Activated naive CD4-positive, alpha-beta T cell treated with anti-CD3 and anti-CD28 coated beads for 36 hours (primary cell): ENCODE data around the gene PIEZO2. TPM values are rescaled to one million over a fixed set of nuclear protein-coding genes. Genes with fewer than 3 reads are reported as not detected.

Source experiments
- CTCF ChIA-PET: fragments of 350-600 bp; sonication (Branson Sonifier 250); formaldehyde crosslinking; loops from one replicate; lab custom pipeline; 2021; ENCODE audit warnings: antibody characterized with exemption; lab: Charles Lee
- DNase-seq: peaks from one replicate; pipeline ENCODE4 v3.0.0-alpha.2; 2020
- H3K27ac Mint-ChIP-seq: one replicate; pipeline ENCODE4 v1.8.0; 2021; ENCODE audit warnings: mild to moderate bottlenecking, mixed read lengths
- H3K27me3 Mint-ChIP-seq: one replicate; pipeline ENCODE4 v1.8.0; 2021; ENCODE audit warnings: low read depth, mixed read lengths
- H3K36me3 Mint-ChIP-seq: one replicate; pipeline ENCODE4 v1.8.0; 2021; ENCODE audit warnings: low read depth, mixed read lengths
- H3K4me1 Mint-ChIP-seq: one replicate; pipeline ENCODE4 v1.8.0; 2021; ENCODE audit warnings: low read depth, mixed read lengths
- H3K4me3 Mint-ChIP-seq: one replicate; pipeline ENCODE4 v1.8.0; 2021; ENCODE audit warnings: mild to moderate bottlenecking, moderate library complexity, mixed read lengths
- H3K9me3 Mint-ChIP-seq: one replicate; pipeline ENCODE4 v1.8.0; 2021; ENCODE audit warnings: mixed read lengths
- intact Hi-C: fragments of 100-400 bp; cut with micrococcal nuclease; formaldehyde crosslinking; loops from one replicate; pipeline ENCODE4 v1.15.1; 2023
- total RNA-seq, 2 experiments: library from RNA; stranded (reverse); gene quantifications; one replicate each; pipeline ENCODE4 v1.2.3, GENCODE V29; 2021

PIEZO2 gene
- total RNA-seq, 2 experiments from 2014 or later, result not detected

DNA sequence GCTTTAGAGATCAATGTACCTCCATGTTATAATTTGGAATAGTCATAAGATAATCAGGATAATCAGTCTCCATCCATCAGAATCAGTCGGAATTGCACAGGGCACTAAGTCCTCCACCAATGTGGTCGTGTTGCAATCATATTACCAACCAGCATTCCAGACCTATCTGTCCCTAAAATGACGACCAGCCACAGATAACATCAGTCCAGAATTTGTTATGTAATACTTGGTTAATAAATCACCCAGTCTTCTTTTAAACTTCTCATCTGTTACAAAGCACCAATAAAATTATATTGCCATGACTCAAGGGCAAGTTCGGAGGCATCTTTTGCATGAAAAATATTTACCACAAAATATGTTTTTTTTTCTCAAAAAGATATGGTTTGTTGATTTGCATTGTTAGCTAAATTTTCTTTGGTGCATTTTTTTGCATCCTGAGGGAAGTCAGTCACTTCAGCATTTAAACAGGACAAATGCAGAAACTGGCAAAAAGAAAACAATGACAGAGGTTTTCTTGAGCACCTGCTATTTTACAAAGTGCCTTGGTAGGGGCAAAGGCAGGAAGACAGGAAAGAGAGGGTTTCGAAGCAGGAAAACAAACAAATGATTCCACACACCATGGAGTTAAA lies 29.3 kb downstream of the PIEZO2 start:
- H3K4me3 Mint-ChIP-seq, result no peak overlapping the region
- CTCF ChIA-PET, result no interaction called here
- no peaks in the 10 kb centered on the region for H3K27me3 Mint-ChIP-seq
- DNase-seq, result no peak
- no peak overlapping the region for H3K27ac Mint-ChIP-seq
- intact Hi-C loops, result no loop called here
- no peaks in the 10 kb centered on the region for H3K9me3 Mint-ChIP-seq
- no peaks in the 10 kb centered on the region for H3K4me1 Mint-ChIP-seq
- no peaks in the 10 kb centered on the region for H3K36me3 Mint-ChIP-seq

GRCh38 chr18:11119550-11119949 lies 29.8 kb downstream of the PIEZO2 start:
- DNase-seq, result no peak
- Mint-ChIP-seq H3K9me3 (no peaks in the 10 kb centered on the region), H3K4me3 (no peak overlapping the region), H3K4me1 (no peaks in the 10 kb centered on the region), H3K27ac (no peak overlapping the region), H3K27me3 (no peaks in the 10 kb centered on the region), H3K36me3 (no peaks in the 10 kb centered on the region)
- CTCF ChIA-PET, result no interaction called here
- intact Hi-C loops, result no loop called here

GRCh38 chr18:11118051-11118766 lies 31.2 kb downstream of the PIEZO2 start:
- H3K4me1 Mint-ChIP-seq, result no peaks in the 10 kb centered on the region
- H3K4me3 Mint-ChIP-seq, result no peak overlapping the region
- no peaks in the 10 kb centered on the region for H3K9me3 Mint-ChIP-seq
- CTCF ChIA-PET, result no interaction called here
- H3K27ac Mint-ChIP-seq, result no peak overlapping the region
- DNase-seq, result no peak
- intact Hi-C loops, result no loop called here
- no peaks in the 10 kb centered on the region for H3K36me3 Mint-ChIP-seq
- peaks cover 3% of the 10 kb centered on the region for H3K27me3 Mint-ChIP-seq

GRCh38 chr18:11115276-11115675 lies 34.1 kb downstream of the PIEZO2 start:
- Mint-ChIP-seq H3K9me3 (no peaks in the 10 kb centered on the region), H3K27me3 (peaks cover 3% of the 10 kb centered on the region), H3K27ac (no peak overlapping the region), H3K36me3 (no peaks in the 10 kb centered on the region), H3K4me3 (no peak overlapping the region), H3K4me1 (no peaks in the 10 kb centered on the region)
- no peak for DNase-seq
- intact Hi-C loops, result no loop called here
- CTCF ChIA-PET, result no interaction called here

DNA sequence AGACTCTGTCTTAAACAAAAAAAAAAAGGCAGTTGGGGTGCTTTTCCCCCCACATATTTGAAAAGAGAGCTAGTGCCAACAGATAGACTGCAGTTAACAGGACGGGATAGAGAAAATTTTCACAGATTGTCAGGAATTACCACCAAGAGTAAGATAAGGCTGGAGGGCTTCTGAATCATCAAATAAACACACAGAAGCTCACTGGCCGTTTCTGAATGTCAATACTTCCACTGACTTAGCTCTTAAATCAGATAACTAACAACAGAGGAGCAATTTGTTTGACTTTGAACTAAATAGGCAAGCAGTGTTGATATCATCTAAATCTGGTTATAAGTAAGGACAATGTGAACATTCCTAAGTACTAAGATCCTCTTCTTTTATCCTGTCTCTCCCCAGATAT lies 34.7 kb downstream of the PIEZO2 start:
- H3K27ac Mint-ChIP-seq, result no peak overlapping the region
- intact Hi-C loops, result no loop called here
- CTCF ChIA-PET, result no interaction called here
- DNase-seq, result no peak
- H3K27me3 Mint-ChIP-seq, result peaks cover 3% of the 10 kb centered on the region
- H3K4me1 Mint-ChIP-seq, result no peaks in the 10 kb centered on the region
- no peak overlapping the region for H3K4me3 Mint-ChIP-seq
- H3K36me3 Mint-ChIP-seq, result no peaks in the 10 kb centered on the region
- H3K9me3 Mint-ChIP-seq, result no peaks in the 10 kb centered on the region

DNA sequence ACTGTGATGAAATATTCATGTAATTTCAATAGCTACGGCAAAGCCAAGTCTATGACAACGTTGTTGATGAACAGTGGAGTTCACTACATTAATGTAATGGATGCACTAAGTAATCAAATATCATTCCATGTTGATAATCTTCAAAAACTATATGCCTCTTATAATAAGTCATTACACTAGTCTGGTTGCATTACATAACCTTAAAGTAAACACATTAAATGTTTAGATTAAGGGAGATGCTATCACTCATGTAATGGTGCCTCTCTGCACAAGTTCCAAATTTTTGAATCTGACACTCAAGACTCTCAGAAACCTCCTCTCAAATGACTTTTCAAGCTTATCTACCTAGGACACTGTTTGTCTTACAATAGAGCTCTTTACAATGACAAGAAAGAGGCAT lies 35.4 kb downstream of the PIEZO2 start:
- CTCF ChIA-PET, result no interaction called here
- no peaks in the 10 kb centered on the region for H3K36me3 Mint-ChIP-seq

GRCh38 chr18:11113046-11113548 lies 36.3 kb downstream of the PIEZO2 start:
- intact Hi-C loops, result no loop called here
- DNase-seq, result no peak
- Mint-ChIP-seq H3K4me1 (no peaks in the 10 kb centered on the region), H3K27me3 (peaks cover 3% of the 10 kb centered on the region), H3K4me3 (no peak overlapping the region), H3K27ac (no peak overlapping the region), H3K9me3 (no peaks in the 10 kb centered on the region), H3K36me3 (no peaks in the 10 kb centered on the region)
- CTCF ChIA-PET, result no interaction called here

More for the DNA sequence above, 35.4 kb downstream of the PIEZO2 start:
- Mint-ChIP-seq H3K4me1 (no peaks in the 10 kb centered on the region), H3K27ac (no peak overlapping the region), H3K9me3 (no peaks in the 10 kb centered on the region), H3K4me3 (no peak overlapping the region), H3K27me3 (peaks cover 3% of the 10 kb centered on the region)
- intact Hi-C loops, result no loop called here
- no peak for DNase-seq

- CTCF ChIA-PET, result interaction anchor here (0.6 kb wide), 1 partner anchor 9 kb away, joined by 3 read pairs; no protein-coding TSS in a partner anchor
- intact Hi-C loops, result no loop called here
Observed at GRCh38 chr18:11112286-11112685, 37.1 kb downstream of the PIEZO2 start.

DNA sequence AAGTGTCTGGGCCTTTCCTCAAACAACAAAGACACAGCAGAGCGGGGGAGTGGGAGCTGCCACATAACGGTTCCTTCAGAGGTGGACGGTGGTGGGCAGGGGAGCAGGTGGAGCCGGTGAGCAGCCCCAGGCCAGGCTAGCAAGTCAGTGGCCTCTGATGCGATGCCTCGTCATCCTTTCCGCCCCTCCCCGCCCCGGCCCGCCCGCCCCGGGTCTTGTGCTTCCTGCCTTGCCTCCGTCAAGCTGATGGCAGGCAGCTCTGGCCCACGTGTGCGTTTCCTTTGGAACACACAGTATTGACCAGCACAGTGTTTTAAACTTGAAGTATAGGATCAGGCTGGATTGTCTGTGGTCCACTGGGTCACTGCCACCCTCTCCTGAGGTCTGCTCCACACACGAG lies 38.9 kb downstream of the PIEZO2 start:
- CTCF ChIA-PET, result no interaction called here
- H3K9me3 Mint-ChIP-seq, result no peaks in the 10 kb centered on the region
- H3K36me3 Mint-ChIP-seq, result no peaks in the 10 kb centered on the region
- DNase-seq, result no peak
- H3K4me3 Mint-ChIP-seq, result no peak overlapping the region
- intact Hi-C loops, result no loop called here
- H3K27ac Mint-ChIP-seq, result no peak overlapping the region
- no peaks in the 10 kb centered on the region for H3K4me1 Mint-ChIP-seq
- H3K27me3 Mint-ChIP-seq, result peaks cover 3% of the 10 kb centered on the region

More at GRCh38 chr18:11112286-11112685, 37.1 kb downstream of the PIEZO2 start:
- Mint-ChIP-seq H3K36me3 (no peaks in the 10 kb centered on the region), H3K27ac (no peak overlapping the region), H3K27me3 (peaks cover 3% of the 10 kb centered on the region), H3K4me1 (no peaks in the 10 kb centered on the region), H3K4me3 (no peak overlapping the region), H3K9me3 (no peaks in the 10 kb centered on the region)
- DNase-seq, result no peak

DNA sequence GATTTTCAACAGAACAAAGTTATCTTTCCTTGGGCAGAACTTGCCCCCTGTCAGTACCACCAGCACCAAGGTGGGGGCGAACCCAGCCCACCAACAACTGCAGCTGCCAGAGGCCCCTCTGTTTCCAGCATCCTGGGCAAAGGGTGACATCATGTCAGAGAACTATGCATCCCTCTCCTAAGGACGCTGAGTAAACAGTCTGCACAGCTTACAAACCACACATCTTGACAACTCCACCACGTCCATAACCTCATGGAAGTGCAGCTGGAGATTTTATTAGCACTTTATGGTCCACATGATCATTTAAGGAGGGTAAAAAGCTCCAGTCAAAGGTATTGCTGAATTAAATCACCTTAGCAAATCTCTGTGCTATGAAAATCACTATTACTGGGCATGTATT lies 40.4 kb downstream of the PIEZO2 start:
- no peak overlapping the region for H3K4me3 Mint-ChIP-seq
- H3K27me3 Mint-ChIP-seq, result peaks cover 3% of the 10 kb centered on the region
- no peaks in the 10 kb centered on the region for H3K4me1 Mint-ChIP-seq
- H3K36me3 Mint-ChIP-seq, result no peaks in the 10 kb centered on the region
- intact Hi-C loops, result no loop called here
- H3K9me3 Mint-ChIP-seq, result no peaks in the 10 kb centered on the region
- H3K27ac Mint-ChIP-seq, result no peak overlapping the region
- no peak for DNase-seq
- CTCF ChIA-PET, result no interaction called here

DNA sequence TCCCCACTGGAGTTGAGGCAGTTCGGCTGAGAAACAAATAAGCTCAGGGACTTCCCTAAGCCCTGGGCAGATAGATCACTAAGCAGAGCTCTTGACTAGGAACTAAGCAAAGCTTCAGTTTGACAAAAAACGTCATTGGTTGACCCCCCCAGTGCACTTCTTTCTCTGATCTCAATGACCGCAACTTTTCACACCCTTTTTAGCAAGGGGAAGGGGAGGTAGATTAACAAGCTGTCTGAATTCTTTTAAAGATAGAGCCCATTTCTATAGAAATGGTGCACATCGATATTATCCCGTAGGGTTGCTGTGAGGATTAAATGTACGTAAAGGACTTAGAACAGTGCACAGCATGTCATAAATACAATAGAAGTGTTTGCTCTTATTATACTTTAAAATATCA lies 42.5 kb downstream of the PIEZO2 start:
- CTCF ChIA-PET, result no interaction called here
- Mint-ChIP-seq H3K27ac (no peak overlapping the region), H3K36me3 (no peaks in the 10 kb centered on the region), H3K27me3 (no peaks in the 10 kb centered on the region), H3K9me3 (no peaks in the 10 kb centered on the region), H3K4me3 (no peak overlapping the region), H3K4me1 (no peaks in the 10 kb centered on the region)
- DNase-seq, result no peak
- intact Hi-C loops, result no loop called here

- CTCF ChIA-PET, result no interaction called here
- intact Hi-C loops, result no loop called here
- DNase-seq, result no peak
- Mint-ChIP-seq H3K27ac (no peak overlapping the region), H3K36me3 (no peaks in the 10 kb centered on the region), H3K9me3 (no peaks in the 10 kb centered on the region), H3K4me1 (no peaks in the 10 kb centered on the region), H3K4me3 (no peak overlapping the region), H3K27me3 (no peaks in the 10 kb centered on the region)
Observed at GRCh38 chr18:11105463-11105862, 43.9 kb downstream of the PIEZO2 start.

GRCh38 chr18:11104307-11104706 lies 45.1 kb downstream of the PIEZO2 start:
- no peak for DNase-seq
- H3K27ac Mint-ChIP-seq, result no peak overlapping the region
- H3K4me1 Mint-ChIP-seq, result no peaks in the 10 kb centered on the region
- H3K4me3 Mint-ChIP-seq, result no peak overlapping the region
- CTCF ChIA-PET, result no interaction called here
- intact Hi-C loops, result no loop called here
- no peaks in the 10 kb centered on the region for H3K27me3 Mint-ChIP-seq
- H3K36me3 Mint-ChIP-seq, result no peaks in the 10 kb centered on the region
- no peaks in the 10 kb centered on the region for H3K9me3 Mint-ChIP-seq
